Measurements from ENCODE around the gene DSCAM.

- TF ChIP-seq, protein P1, sequence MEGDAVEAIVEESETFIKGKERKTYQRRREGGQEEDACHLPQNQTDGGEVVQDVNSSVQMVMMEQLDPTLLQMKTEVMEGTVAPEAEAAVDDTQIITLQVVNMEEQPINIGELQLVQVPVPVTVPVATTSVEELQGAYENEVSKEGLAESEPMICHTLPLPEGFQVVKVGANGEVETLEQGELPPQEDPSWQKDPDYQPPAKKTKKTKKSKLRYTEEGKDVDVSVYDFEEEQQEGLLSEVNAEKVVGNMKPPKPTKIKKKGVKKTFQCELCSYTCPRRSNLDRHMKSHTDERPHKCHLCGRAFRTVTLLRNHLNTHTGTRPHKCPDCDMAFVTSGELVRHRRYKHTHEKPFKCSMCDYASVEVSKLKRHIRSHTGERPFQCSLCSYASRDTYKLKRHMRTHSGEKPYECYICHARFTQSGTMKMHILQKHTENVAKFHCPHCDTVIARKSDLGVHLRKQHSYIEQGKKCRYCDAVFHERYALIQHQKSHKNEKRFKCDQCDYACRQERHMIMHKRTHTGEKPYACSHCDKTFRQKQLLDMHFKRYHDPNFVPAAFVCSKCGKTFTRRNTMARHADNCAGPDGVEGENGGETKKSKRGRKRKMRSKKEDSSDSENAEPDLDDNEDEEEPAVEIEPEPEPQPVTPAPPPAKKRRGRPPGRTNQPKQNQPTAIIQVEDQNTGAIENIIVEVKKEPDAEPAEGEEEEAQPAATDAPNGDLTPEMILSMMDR (IDR thresholded peaks at IDR 0.05), result no peak
- no peak for TF ChIP-seq EZH2 (IDR thresholded peaks at IDR 0.05; ENCODE audit: borderline replicate concordance, insufficient read depth, low read depth, low read length, poor library complexity, severe bottlenecking)
Measured at GRCh38 chr21:40334159-40334558, 512.8 kb downstream of the DSCAM start.
